Measurements from ENCODE around the gene CRYGB. TPM values are rescaled to one million over a fixed set of nuclear protein-coding genes. Genes with fewer than 3 reads are reported as not detected.

Gene CRYGB, protein sequence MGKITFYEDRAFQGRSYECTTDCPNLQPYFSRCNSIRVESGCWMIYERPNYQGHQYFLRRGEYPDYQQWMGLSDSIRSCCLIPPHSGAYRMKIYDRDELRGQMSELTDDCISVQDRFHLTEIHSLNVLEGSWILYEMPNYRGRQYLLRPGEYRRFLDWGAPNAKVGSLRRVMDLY
- total RNA-seq, result not detected

DNA sequence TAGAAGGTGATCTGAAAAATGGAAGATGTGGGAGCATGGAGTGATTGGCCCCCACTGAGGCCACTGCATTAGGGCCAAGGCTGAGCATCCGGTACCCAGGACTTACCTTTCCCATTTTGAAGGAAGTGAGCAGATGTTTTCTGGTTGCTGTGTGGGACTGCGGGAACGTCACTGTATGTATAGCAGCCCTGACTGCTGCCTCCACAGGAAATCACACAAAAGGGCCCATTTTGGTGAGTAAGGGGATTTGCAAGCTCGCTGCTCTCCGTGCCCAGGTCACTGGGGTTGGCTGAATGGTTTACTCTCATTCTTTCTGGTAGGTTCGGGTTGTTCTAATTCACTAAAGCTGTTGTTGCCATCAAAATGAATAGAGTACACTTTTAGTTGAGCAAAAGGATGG is at the start of gene CRYGB:
CRYGB (minus strand) TSS at position 153 of the 400 bp plus-strand sequence; CDS start at position 115, 38 bp downstream.
- H3K27me3 ChIP-seq, result peaks cover 7% of the 10 kb centered on the region
- no peak for ATAC-seq
- WGBS, 2 donors (ENCODE audit: low coverage in 1 of 2), result 67 to 89% methylated on average over 3 to 5 of the region's 6 CpGs

DNA sequence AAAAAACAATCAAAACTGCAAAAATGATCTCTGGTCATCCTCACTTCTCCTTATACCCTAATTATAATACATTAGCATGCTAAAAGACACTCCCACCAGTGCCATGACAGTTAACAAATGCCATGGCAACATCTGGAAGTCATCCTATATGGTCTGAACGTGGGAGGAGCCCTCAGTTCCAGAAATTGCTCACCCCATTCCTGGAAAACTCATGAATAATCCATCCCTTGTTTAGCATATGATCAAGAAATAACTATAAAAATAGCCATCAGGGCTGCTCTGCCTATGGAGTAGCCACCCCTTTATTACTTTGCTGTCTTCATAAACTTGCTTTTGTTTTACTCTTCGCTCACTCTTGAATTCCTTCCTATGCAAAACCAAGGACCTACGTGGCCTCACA is 49.6 kb upstream of the CRYGB start:
- TF ChIP-seq POLR2AphosphoS5 (IDR thresholded peaks at IDR 0.05) (no peak), EP300 (IDR thresholded peaks at IDR 0.05) (no peak), POLR2A (IDR thresholded peaks at IDR 0.05) (no peak)
- TF ChIP-seq, protein P1, sequence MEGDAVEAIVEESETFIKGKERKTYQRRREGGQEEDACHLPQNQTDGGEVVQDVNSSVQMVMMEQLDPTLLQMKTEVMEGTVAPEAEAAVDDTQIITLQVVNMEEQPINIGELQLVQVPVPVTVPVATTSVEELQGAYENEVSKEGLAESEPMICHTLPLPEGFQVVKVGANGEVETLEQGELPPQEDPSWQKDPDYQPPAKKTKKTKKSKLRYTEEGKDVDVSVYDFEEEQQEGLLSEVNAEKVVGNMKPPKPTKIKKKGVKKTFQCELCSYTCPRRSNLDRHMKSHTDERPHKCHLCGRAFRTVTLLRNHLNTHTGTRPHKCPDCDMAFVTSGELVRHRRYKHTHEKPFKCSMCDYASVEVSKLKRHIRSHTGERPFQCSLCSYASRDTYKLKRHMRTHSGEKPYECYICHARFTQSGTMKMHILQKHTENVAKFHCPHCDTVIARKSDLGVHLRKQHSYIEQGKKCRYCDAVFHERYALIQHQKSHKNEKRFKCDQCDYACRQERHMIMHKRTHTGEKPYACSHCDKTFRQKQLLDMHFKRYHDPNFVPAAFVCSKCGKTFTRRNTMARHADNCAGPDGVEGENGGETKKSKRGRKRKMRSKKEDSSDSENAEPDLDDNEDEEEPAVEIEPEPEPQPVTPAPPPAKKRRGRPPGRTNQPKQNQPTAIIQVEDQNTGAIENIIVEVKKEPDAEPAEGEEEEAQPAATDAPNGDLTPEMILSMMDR (IDR thresholded peaks at IDR 0.05), result no peak
- no peaks in the 10 kb centered on the region for H3K4me1 ChIP-seq
- H3K4me3 ChIP-seq, result no peak overlapping the region
- ATAC-seq, result no peak
- H3K36me3 ChIP-seq, result no peaks in the 10 kb centered on the region
- 79 to 88% methylated on average over 3 of the region's 3 CpGs for WGBS, 2 donors (ENCODE audit: low coverage in 1 of 2)
- H3K27ac ChIP-seq, result no peak overlapping the region
- H3K27me3 ChIP-seq, result no peaks in the 10 kb centered on the region
- no peaks in the 10 kb centered on the region for H3K9me3 ChIP-seq

More for the DNA sequence above, at the start of gene CRYGB:
- Histone ChIP-seq H3K4me1 (no peaks in the 10 kb centered on the region), H3K9me3 (no peaks in the 10 kb centered on the region), H3K27ac (no peak within 1 kb of the TSS), H3K4me3 (no peak within 1 kb of the TSS), H3K36me3 (no peaks in the 10 kb centered on the region)
- no peak for TF ChIP-seq EP300 (IDR thresholded peaks at IDR 0.05)
- TF ChIP-seq, protein P1 (IDR thresholded peaks at IDR 0.05), result no peak
- no peak for TF ChIP-seq POLR2A (IDR thresholded peaks at IDR 0.05)
- TF ChIP-seq POLR2AphosphoS5 (IDR thresholded peaks at IDR 0.05), result no peak

DNA sequence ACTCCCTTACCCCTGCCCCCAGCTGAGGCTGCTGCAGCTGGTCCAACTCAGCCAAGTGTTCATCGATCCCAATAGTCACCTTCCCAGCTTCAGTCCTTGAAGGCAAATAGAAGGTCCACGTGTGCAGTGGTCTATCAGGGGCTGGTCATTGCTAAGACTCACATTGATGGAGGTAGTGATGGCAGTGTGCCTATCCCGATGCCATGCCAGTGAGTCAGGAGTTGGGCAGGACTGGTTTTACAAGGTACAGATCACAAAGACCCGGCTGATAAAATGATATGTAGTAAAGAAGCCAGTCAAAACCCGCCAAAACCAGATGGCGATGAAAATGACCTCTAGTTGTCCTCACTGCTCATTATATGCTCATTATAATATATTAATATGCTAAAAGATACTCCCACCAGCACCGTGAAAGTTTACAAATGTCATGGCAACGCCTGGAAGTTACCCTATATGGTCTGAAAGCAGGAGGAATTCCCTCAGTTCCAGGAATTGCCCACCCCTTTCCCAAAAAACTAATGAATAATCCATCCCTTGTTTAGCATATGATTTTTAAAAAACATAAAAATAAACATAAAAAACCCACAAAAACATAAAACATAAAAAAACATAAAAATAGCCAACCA is 46.8 kb upstream of the CRYGB start:
- Histone ChIP-seq H3K27ac (no peak overlapping the region), H3K36me3 (no peaks in the 10 kb centered on the region), H3K4me3 (no peak overlapping the region), H3K9me3 (no peaks in the 10 kb centered on the region), H3K4me1 (no peaks in the 10 kb centered on the region), H3K27me3 (peaks cover 10% of the 10 kb centered on the region)
- 89 to 93% methylated on average over 5 of the region's 8 CpGs for WGBS, 2 donors (ENCODE audit: low coverage in 1 of 2)
- no peak for ATAC-seq
- TF ChIP-seq POLR2A (IDR thresholded peaks at IDR 0.05) (no peak), EP300 (IDR thresholded peaks at IDR 0.05) (no peak), POLR2AphosphoS5 (IDR thresholded peaks at IDR 0.05) (no peak)
- TF ChIP-seq, protein P1 (IDR thresholded peaks at IDR 0.05), result no peak

- H3K27ac ChIP-seq, result no peak within 1 kb of the TSS
- H3K4me3 ChIP-seq, result no peak within 1 kb of the TSS
- WGBS, 2 donors (ENCODE audit: low coverage in 1 of 2), result 54 to 60% methylated on average over 7 of the region's 10 CpGs
- H3K27me3 ChIP-seq, result peaks cover 16% of the 10 kb centered on the region
- H3K9me3 ChIP-seq, result no peaks in the 10 kb centered on the region
- TF ChIP-seq EP300 (IDR thresholded peaks at IDR 0.05) (no peak), POLR2A (IDR thresholded peaks at IDR 0.05) (no peak), POLR2AphosphoS5 (IDR thresholded peaks at IDR 0.05) (no peak)
- TF ChIP-seq, protein P1 (IDR thresholded peaks at IDR 0.05), result no peak
- H3K36me3 ChIP-seq, result no peaks in the 10 kb centered on the region
- no peak for ATAC-seq
- H3K4me1 ChIP-seq, result no peaks in the 10 kb centered on the region
These were observed 44.0 kb upstream of the CRYGB start, which contains the start of gene C2orf80 for GRCh38 chr2:208189810-208190503. Gene C2orf80 (minus strand): TSS chr2:208190030. CDS start chr2:208186986, 3,044 bp downstream.

Data from gastroesophageal sphincter (tissue), 4 donors.